ENCODE data around the gene GLT6D1. TPM values are rescaled to one million over a fixed set of nuclear protein-coding genes. Genes with fewer than 3 reads are reported as not detected.

GLT6D1 gene
- total RNA-seq, 2 donors from 2014 or later, result not detected

GRCh38 chr9:135607401-135608293 lies 31.7 kb downstream of the GLT6D1 start:
- no peaks in the 10 kb centered on the region for H3K27me3 ChIP-seq
- H3K4me3 ChIP-seq, result no peak overlapping the region
- no peak for TF ChIP-seq CTCF (IDR thresholded peaks at IDR 0.05)
- H3K36me3 ChIP-seq, result no peaks in the 10 kb centered on the region
- H3K4me1 ChIP-seq, result no peaks in the 10 kb centered on the region
- no peaks in the 10 kb centered on the region for H3K9me3 ChIP-seq
- peak; percentile 36 for DNase-seq (ENCODE audit: low spot score)
- no peak overlapping the region for H3K27ac ChIP-seq

GRCh38 chr9:135606885-135607259 lies 32.5 kb downstream of the GLT6D1 start:
- H3K27ac ChIP-seq, result no peak overlapping the region
- no peaks in the 10 kb centered on the region for H3K27me3 ChIP-seq
- H3K36me3 ChIP-seq, result no peaks in the 10 kb centered on the region
- TF ChIP-seq CTCF (IDR thresholded peaks at IDR 0.05), result no peak
- peak; percentile 21 for DNase-seq (ENCODE audit: low spot score)
- no peak overlapping the region for H3K4me3 ChIP-seq
- H3K4me1 ChIP-seq, result no peaks in the 10 kb centered on the region
- H3K9me3 ChIP-seq, result no peaks in the 10 kb centered on the region

- peak; percentile 36 for DNase-seq (ENCODE audit: low spot score)
- Histone ChIP-seq H3K4me3 (no peak overlapping the region), H3K27me3 (no peaks in the 10 kb centered on the region), H3K4me1 (no peaks in the 10 kb centered on the region), H3K36me3 (no peaks in the 10 kb centered on the region), H3K9me3 (no peaks in the 10 kb centered on the region), H3K27ac (no peak overlapping the region)
- no peak for TF ChIP-seq CTCF (IDR thresholded peaks at IDR 0.05)
Observed at GRCh38 chr9:135605238-135605781, 34.0 kb downstream of the GLT6D1 start.

- Histone ChIP-seq H3K27me3 (no peaks in the 10 kb centered on the region), H3K27ac (no peak overlapping the region), H3K4me3 (no peak overlapping the region), H3K9me3 (no peaks in the 10 kb centered on the region), H3K4me1 (no peaks in the 10 kb centered on the region), H3K36me3 (no peaks in the 10 kb centered on the region)
- no peak for TF ChIP-seq CTCF (IDR thresholded peaks at IDR 0.05)
- DNase-seq (ENCODE audit: low spot score), result peak; percentile 9
Observed at GRCh38 chr9:135604437-135605237, 34.7 kb downstream of the GLT6D1 start.

GRCh38 chr9:135602789-135603481 lies 36.4 kb downstream of the GLT6D1 start:
- no peak for DNase-seq (ENCODE audit: low spot score)
- Histone ChIP-seq H3K4me1 (no peaks in the 10 kb centered on the region), H3K27ac (no peak overlapping the region), H3K9me3 (no peaks in the 10 kb centered on the region), H3K4me3 (no peak overlapping the region), H3K27me3 (no peaks in the 10 kb centered on the region), H3K36me3 (no peaks in the 10 kb centered on the region)
- TF ChIP-seq CTCF (IDR thresholded peaks at IDR 0.05), result peak; percentile 62 to 79
